ENCODE results near the gene KDM4C.

DNA sequence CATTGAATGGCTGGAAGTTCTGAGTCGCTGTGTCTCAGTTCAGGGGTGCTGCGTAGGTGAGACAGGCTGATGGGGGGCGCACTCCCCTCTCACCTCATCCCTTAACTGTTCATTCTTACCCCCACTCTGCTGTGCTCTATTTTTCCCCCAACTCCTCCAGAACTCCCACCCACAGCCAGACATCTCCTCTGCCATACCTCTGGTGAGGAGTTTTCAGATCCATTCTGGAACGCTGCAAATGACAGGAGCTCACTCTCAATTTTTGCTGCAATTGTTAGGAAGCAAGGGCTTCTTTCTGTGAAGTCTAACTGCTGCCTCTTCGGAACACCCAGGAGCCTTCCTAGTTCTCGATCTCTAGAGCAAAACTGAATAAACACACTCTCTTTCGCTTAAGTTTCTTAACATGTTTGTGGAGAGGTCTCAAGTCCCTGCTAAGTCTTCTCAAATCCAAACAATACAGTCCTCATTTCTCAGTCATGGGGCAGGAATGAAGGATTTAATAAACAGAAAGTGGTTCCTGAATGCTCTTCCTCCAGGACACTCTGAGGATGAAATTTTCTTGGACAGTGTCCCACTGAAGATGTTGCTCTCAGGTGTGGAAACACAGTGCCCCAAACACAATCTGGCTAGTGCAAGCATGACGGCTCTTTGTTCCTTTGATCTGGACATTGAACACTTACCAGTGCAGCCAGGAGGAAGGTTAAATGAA, 387.7 kb downstream of the KDM4C start:
- TF ChIP-seq, protein P1, sequence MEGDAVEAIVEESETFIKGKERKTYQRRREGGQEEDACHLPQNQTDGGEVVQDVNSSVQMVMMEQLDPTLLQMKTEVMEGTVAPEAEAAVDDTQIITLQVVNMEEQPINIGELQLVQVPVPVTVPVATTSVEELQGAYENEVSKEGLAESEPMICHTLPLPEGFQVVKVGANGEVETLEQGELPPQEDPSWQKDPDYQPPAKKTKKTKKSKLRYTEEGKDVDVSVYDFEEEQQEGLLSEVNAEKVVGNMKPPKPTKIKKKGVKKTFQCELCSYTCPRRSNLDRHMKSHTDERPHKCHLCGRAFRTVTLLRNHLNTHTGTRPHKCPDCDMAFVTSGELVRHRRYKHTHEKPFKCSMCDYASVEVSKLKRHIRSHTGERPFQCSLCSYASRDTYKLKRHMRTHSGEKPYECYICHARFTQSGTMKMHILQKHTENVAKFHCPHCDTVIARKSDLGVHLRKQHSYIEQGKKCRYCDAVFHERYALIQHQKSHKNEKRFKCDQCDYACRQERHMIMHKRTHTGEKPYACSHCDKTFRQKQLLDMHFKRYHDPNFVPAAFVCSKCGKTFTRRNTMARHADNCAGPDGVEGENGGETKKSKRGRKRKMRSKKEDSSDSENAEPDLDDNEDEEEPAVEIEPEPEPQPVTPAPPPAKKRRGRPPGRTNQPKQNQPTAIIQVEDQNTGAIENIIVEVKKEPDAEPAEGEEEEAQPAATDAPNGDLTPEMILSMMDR (IDR thresholded peaks at IDR 0.05): no peak
- TF ChIP-seq POLR2AphosphoS5 (IDR thresholded peaks at IDR 0.05) (no peak), EP300 (IDR thresholded peaks at IDR 0.05) (no peak), POLR2A (IDR thresholded peaks at IDR 0.05) (no peak)
